WTC11 (cell line): Measurements from ENCODE around the gene C14orf93. TPM values are rescaled to one million over a fixed set of nuclear protein-coding genes. Genes with fewer than 3 reads are reported as not detected.

Source experiments
- ATAC-seq: fragments of 200-7000 bp; cut with Tn5 transposase; 2 replicates; pipeline ENCODE4 v1.10.0; 2021; ENCODE audit warnings: mild to moderate bottlenecking, moderate library complexity
- CTCF ChIA-PET: fragments of 300-600 bp; sonication (Branson Sonifier 250); formaldehyde crosslinking; loops from one replicate; lab custom pipeline; 2021; ENCODE audit warnings: antibody characterized with exemption; lab: Charles Lee
- POLR2A ChIA-PET: fragments of 350-600 bp; sonication (Branson Sonifier 250); formaldehyde crosslinking; loops from one replicate; lab custom pipeline; 2021; ENCODE audit warnings: antibody characterized with exemption; lab: Charles Lee
- DNase-seq: peaks from one replicate; pipeline ENCODE4 v3.0.0; 2021; ENCODE audit warnings: low spot score
- H3K27ac Mint-ChIP-seq: 2 replicates; pipeline ENCODE4 v1.8.0; 2021; ENCODE audit warnings: mixed read lengths
- H3K27me3 Mint-ChIP-seq: 2 replicates; pipeline ENCODE4 v1.8.0; 2021; ENCODE audit warnings: low read depth, mild to moderate bottlenecking, moderate library complexity, mixed read lengths
- H3K36me3 Mint-ChIP-seq: 2 replicates; pipeline ENCODE4 v1.8.0; 2021; ENCODE audit warnings: mixed read lengths
- H3K4me1 Mint-ChIP-seq: 2 replicates; pipeline ENCODE4 v1.8.0; 2022; ENCODE audit warnings: mixed read lengths
- H3K4me3 Mint-ChIP-seq: 2 replicates; pipeline ENCODE4 v1.8.0; 2021; ENCODE audit warnings: mild to moderate bottlenecking, moderate library complexity, mixed read lengths
- H3K9me3 Mint-ChIP-seq: 2 replicates; pipeline ENCODE4 v1.8.0; 2021; ENCODE audit warnings: mixed read lengths
- AR ChIP-seq: fragments of 250-450 bp; sonication (Bioruptor Pico); IDR thresholded peaks from 2 replicates; pipeline ENCODE4 v1.9.0; 2021; ENCODE audit warnings: mild to moderate bottlenecking
- ATF1 ChIP-seq: sonication (generic); formaldehyde crosslinking; IDR thresholded peaks from 2 replicates; pipeline ENCODE4 v1.8.1; 2023; ENCODE audit warnings: mild to moderate bottlenecking, moderate library complexity, missing genetic modification reagents
- CREM ChIP-seq: sonication (generic); formaldehyde crosslinking; IDR thresholded peaks from 2 replicates; pipeline ENCODE4 v1.8.1; 2022; ENCODE audit warnings: mild to moderate bottlenecking, missing genetic modification reagents, moderate library complexity
- FOXK1 ChIP-seq: sonication (generic); formaldehyde crosslinking; IDR thresholded peaks from 2 replicates; pipeline ENCODE4 v1.8.0; 2022; ENCODE audit warnings: mild to moderate bottlenecking, moderate library complexity, missing genetic modification reagents
- FOXP1 ChIP-seq: sonication (generic); formaldehyde crosslinking; IDR thresholded peaks from 2 replicates; pipeline ENCODE4 v1.8.0; 2022; ENCODE audit warnings: missing genetic modification reagents, mild to moderate bottlenecking, moderate library complexity, borderline replicate concordance
- HMGXB4 ChIP-seq: sonication (generic); formaldehyde crosslinking; IDR thresholded peaks from 2 replicates; pipeline ENCODE4 v1.8.1; 2023; ENCODE audit warnings: mild to moderate bottlenecking, moderate library complexity, missing genetic modification reagents
- JUN ChIP-seq: sonication (generic); formaldehyde crosslinking; IDR thresholded peaks from 2 replicates; pipeline ENCODE4 v1.8.0; 2023; ENCODE audit warnings: mild to moderate bottlenecking, missing genetic modification reagents
- MYBL2 ChIP-seq: sonication (generic); formaldehyde crosslinking; IDR thresholded peaks from 2 replicates; pipeline ENCODE4 v1.8.1; 2023; ENCODE audit warnings: mild to moderate bottlenecking, moderate library complexity, missing genetic modification reagents
- PREB ChIP-seq: sonication (generic); formaldehyde crosslinking; IDR thresholded peaks from 2 replicates; pipeline ENCODE4 v1.8.1; 2022; ENCODE audit warnings: mild to moderate bottlenecking, missing genetic modification reagents, moderate library complexity, borderline replicate concordance
- RELA ChIP-seq: sonication (generic); formaldehyde crosslinking; IDR thresholded peaks from 2 replicates; pipeline ENCODE4 v1.8.1; 2022; ENCODE audit warnings: missing genetic modification reagents, mild to moderate bottlenecking, borderline replicate concordance
- RORB ChIP-seq: fragments of 250-450 bp; sonication (Bioruptor Pico); IDR thresholded peaks from 2 replicates; pipeline ENCODE4 v1.9.0; 2021; ENCODE audit warnings: mild to moderate bottlenecking
- SMAD4 ChIP-seq: sonication (generic); formaldehyde crosslinking; IDR thresholded peaks from 2 replicates; pipeline ENCODE4 v1.8.0; 2022; ENCODE audit warnings: mild to moderate bottlenecking, missing genetic modification reagents
- SP1 ChIP-seq: sonication (generic); formaldehyde crosslinking; conservative IDR thresholded peaks from 2 replicates; pipeline ENCODE4 v1.8.1; 2022; ENCODE audit warnings: missing genetic modification reagents
- STAT6 ChIP-seq: sonication (generic); formaldehyde crosslinking; conservative IDR thresholded peaks from 2 replicates; pipeline ENCODE4 v1.8.1; 2023; ENCODE audit warnings: mild to moderate bottlenecking, low read depth, missing genetic modification reagents, moderate library complexity
- TCF7 ChIP-seq: sonication (generic); formaldehyde crosslinking; IDR thresholded peaks from 2 replicates; pipeline ENCODE4 v1.8.0; 2022; ENCODE audit warnings: mild to moderate bottlenecking, low read depth, missing genetic modification reagents, moderate library complexity
- TEAD4 ChIP-seq: sonication (generic); formaldehyde crosslinking; IDR thresholded peaks from 2 replicates; pipeline ENCODE4 v1.8.0; 2022; ENCODE audit warnings: mild to moderate bottlenecking, missing genetic modification reagents
- ZNF219 ChIP-seq: sonication (generic); formaldehyde crosslinking; IDR thresholded peaks from 2 replicates; pipeline ENCODE4 v1.8.0; 2023; ENCODE audit warnings: missing genetic modification reagents, mild to moderate bottlenecking, borderline replicate concordance
- ZNF232 ChIP-seq: sonication (generic); formaldehyde crosslinking; IDR thresholded peaks from 2 replicates; pipeline ENCODE4 v1.8.0; 2022; ENCODE audit warnings: mild to moderate bottlenecking, missing genetic modification reagents
- ZNF416 ChIP-seq: fragments of 250-450 bp; sonication (Bioruptor Pico); IDR thresholded peaks from 2 replicates; pipeline ENCODE4 v1.9.0; 2021; ENCODE audit warnings: mild to moderate bottlenecking, inconsistent platforms
- total RNA-seq: library from RNA; stranded (reverse); gene quantifications from 3 replicates; pipeline ENCODE4 v1.2.3, GENCODE V29; 2021
- TF ChIP-seq, protein P1 (sequence below): sonication (generic); formaldehyde crosslinking; IDR thresholded peaks from 2 replicates; pipeline ENCODE4 v1.8.0; 2023; ENCODE audit warnings: mild to moderate bottlenecking, missing genetic modification reagents
- TF ChIP-seq, protein P2 (sequence below): sonication (generic); formaldehyde crosslinking; IDR thresholded peaks from 2 replicates; pipeline ENCODE4 v1.8.1; 2023; ENCODE audit warnings: mild to moderate bottlenecking, missing genetic modification reagents

The C14orf93 gene
- total RNA-seq, 1 experiment from 2014 or later: 8.1 TPM

DNA sequence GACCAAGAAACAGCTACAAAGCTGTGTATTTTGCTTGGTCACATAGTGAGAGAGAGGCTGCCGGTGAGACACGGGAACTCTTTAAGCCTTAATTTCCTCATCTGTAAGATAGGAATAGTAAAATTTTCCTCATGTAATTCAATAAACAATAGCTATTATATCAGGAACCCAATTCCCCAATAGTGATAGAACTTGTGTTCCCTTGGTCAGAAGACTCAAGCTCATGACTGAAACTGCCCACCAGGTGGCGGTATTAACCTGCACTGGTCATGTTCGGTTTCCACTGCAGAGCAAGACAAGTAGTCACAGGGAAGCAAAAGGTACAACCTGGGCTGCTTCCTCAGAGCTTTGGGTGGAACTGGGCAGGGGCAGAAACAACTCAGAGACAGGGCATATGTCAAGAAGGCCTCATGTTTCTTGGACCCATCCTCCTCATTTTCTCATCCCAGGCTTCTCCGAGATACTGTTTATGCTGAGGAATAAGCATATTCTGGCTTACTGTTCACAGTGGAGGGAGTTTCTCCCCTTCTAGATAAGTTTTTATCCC is 23.4 kb downstream of the C14orf93 start (continued):
- TF ChIP-seq PREB (CRISPR knock-in tag): no peak
- TF ChIP-seq, protein P1, sequence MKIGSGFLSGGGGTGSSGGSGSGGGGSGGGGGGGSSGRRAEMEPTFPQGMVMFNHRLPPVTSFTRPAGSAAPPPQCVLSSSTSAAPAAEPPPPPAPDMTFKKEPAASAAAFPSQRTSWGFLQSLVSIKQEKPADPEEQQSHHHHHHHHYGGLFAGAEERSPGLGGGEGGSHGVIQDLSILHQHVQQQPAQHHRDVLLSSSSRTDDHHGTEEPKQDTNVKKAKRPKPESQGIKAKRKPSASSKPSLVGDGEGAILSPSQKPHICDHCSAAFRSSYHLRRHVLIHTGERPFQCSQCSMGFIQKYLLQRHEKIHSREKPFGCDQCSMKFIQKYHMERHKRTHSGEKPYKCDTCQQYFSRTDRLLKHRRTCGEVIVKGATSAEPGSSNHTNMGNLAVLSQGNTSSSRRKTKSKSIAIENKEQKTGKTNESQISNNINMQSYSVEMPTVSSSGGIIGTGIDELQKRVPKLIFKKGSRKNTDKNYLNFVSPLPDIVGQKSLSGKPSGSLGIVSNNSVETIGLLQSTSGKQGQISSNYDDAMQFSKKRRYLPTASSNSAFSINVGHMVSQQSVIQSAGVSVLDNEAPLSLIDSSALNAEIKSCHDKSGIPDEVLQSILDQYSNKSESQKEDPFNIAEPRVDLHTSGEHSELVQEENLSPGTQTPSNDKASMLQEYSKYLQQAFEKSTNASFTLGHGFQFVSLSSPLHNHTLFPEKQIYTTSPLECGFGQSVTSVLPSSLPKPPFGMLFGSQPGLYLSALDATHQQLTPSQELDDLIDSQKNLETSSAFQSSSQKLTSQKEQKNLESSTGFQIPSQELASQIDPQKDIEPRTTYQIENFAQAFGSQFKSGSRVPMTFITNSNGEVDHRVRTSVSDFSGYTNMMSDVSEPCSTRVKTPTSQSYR: no peak
- TF ChIP-seq RORB (CRISPR knock-in tag): no peak
- no peak for TF ChIP-seq ZNF232 (CRISPR knock-in tag)
- TF ChIP-seq STAT6 (CRISPR knock-in tag): no peak

DNA sequence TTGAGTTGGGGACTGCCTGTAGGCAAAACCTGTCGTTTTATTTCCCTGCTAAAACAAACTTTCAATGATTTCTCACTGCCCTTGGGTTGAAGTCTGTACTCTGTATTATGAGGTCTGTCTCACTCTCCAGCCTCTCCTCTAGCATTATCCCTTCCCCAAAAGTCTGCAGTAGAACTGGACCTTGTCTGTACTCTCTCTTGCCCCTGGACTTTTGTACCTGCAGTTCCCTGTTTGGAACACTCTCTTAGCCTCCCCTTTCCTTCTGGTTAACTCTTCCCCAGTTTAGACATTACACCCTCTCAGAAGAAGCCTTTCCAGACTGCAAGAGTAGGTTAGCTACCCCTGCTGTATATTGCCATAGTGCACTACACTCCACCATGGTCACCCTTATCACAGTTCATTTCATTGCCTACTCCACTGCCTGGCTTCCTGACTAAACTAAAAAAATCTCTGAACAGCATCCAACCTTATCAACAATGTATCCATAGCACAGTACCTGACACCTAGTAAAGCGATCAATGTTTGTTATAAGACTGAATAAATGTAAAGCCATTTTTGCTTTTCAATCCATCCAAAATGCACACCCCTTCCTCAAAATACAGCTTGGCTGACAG is 23.9 kb downstream of the C14orf93 start:
- Mint-ChIP-seq H3K27me3 (no peaks in the 10 kb centered on the region; the same call in 1 of the 2 replicates), H3K4me3 (no peak overlapping the region), H3K4me1 (peaks cover 5% of the 10 kb centered on the region), H3K9me3 (peaks cover 6% of the 10 kb centered on the region), H3K27ac (no peak overlapping the region; the same call in 1 of the 2 replicates), H3K36me3 (peaks cover 8% of the 10 kb centered on the region)
- CTCF ChIA-PET: interaction anchor here (0.6 to 3.9 kb wide), 69 partner anchors 10 to 566 kb away, joined by 3 to 224 read pairs (median 6); partner anchors contain the start of genes ACIN1, BCL2L2, C14orf119 and CDH24
- ATAC-seq (no peak), DNase-seq (no peak)
- POLR2A ChIA-PET: interaction anchor here (0.6 to 1.7 kb wide), 5 partner anchors 8 to 72 kb away, joined by 3 to 9 read pairs (median 5); no protein-coding TSS in a partner anchor
- no peak for TF ChIP-seq FOXP1 (CRISPR knock-in tag)
- TF ChIP-seq ZNF416 (CRISPR knock-in tag): no peak
- TF ChIP-seq FOXK1 (CRISPR knock-in tag): no peak
- no peak for TF ChIP-seq SMAD4 (CRISPR knock-in tag)
- TF ChIP-seq JUN (CRISPR knock-in tag): no peak
- no peak for TF ChIP-seq ATF1 (CRISPR knock-in tag)
- TF ChIP-seq AR (CRISPR knock-in tag): no peak
- TF ChIP-seq, protein P2, sequence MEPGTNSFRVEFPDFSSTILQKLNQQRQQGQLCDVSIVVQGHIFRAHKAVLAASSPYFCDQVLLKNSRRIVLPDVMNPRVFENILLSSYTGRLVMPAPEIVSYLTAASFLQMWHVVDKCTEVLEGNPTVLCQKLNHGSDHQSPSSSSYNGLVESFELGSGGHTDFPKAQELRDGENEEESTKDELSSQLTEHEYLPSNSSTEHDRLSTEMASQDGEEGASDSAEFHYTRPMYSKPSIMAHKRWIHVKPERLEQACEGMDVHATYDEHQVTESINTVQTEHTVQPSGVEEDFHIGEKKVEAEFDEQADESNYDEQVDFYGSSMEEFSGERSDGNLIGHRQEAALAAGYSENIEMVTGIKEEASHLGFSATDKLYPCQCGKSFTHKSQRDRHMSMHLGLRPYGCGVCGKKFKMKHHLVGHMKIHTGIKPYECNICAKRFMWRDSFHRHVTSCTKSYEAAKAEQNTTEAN: no peak
- TF ChIP-seq MYBL2 (CRISPR knock-in tag): no peak
- no peak for TF ChIP-seq RELA
- no peak for TF ChIP-seq SP1
- no peak for TF ChIP-seq ZNF219 (CRISPR knock-in tag)
- TF ChIP-seq CREM: no peak
- no peak for TF ChIP-seq HMGXB4
- TF ChIP-seq TCF7 (CRISPR knock-in tag): no peak
- TF ChIP-seq ZNF232 (CRISPR knock-in tag): no peak
- TF ChIP-seq TEAD4 (CRISPR knock-in tag): no peak
